Caki2 (cell line): ENCODE data around the gene ITSN1. TPM values are rescaled to one million over a fixed set of nuclear protein-coding genes. Genes with fewer than 3 reads are reported as not detected.

Source experiments
- DNase-seq: peaks from one replicate; pipeline ENCODE4 v3.0.0-alpha.2; 2015; ENCODE audit warnings: low read depth
- in situ Hi-C: cut with HindIII; loops from 2 replicates; pipeline ENCODE4 v1.10.0; 2016; ENCODE audit warnings: low sequenced_read_pairs, low pct_unique_long_range_greater_than_20kb, mixed read lengths
- total RNA-seq: library from RNA; depleted of rRNA; stranded (reverse); fragments of >200 nt; shearing (Covaris generic); gene quantifications from 2 replicates; pipeline ENCODE4 v1.2.3, GENCODE V29; 2014; ENCODE audit warnings: low replicate concordance

ITSN1 gene
- total RNA-seq, 1 experiment from 2014 or later: 36.1 TPM

- peak; percentile 21 for DNase-seq
- in situ Hi-C loops: no loop called here
These were observed 172.9 kb downstream of the ITSN1 start for GRCh38 chr21:33815143-33815707.

GRCh38 chr21:33816174-33816573 lies 173.9 kb downstream of the ITSN1 start:
- in situ Hi-C loops: no loop called here
- no peak for DNase-seq

GRCh38 chr21:33817138-33817537 lies 174.8 kb downstream of the ITSN1 start:
- no peak for DNase-seq
- in situ Hi-C loops: no loop called here

- in situ Hi-C loops: no loop called here
- no peak for DNase-seq
These were observed 175.6 kb downstream of the ITSN1 start for GRCh38 chr21:33817663-33818451.

GRCh38 chr21:33820230-33820770 lies 178.0 kb downstream of the ITSN1 start:
- DNase-seq: no peak
- in situ Hi-C loops: no loop called here

- in situ Hi-C loops: no loop called here
- DNase-seq: no peak
These were observed 178.5 kb downstream of the ITSN1 start for GRCh38 chr21:33820798-33821197.

GRCh38 chr21:33821503-33822322 lies 179.4 kb downstream of the ITSN1 start:
- no peak for DNase-seq

GRCh38 chr21:33824156-33824941 lies 182.0 kb downstream of the ITSN1 start:
- no peak for DNase-seq
- in situ Hi-C loops: no loop called here

More at GRCh38 chr21:33821503-33822322, 179.4 kb downstream of the ITSN1 start:
- in situ Hi-C loops: no loop called here

- in situ Hi-C loops: no loop called here
- DNase-seq: no peak
These were observed 183.1 kb downstream of the ITSN1 start for GRCh38 chr21:33825419-33825818.

- DNase-seq: no peak
- in situ Hi-C loops: no loop called here
These were observed 183.6 kb downstream of the ITSN1 start for GRCh38 chr21:33825915-33826314.

GRCh38 chr21:33828083-33828482 lies 185.8 kb downstream of the ITSN1 start:
- in situ Hi-C loops: no loop called here
- DNase-seq: no peak

GRCh38 chr21:33828577-33828976 lies 186.3 kb downstream of the ITSN1 start:
- no peak for DNase-seq
- in situ Hi-C loops: no loop called here

- in situ Hi-C loops: no loop called here
- no peak for DNase-seq
These were observed 187.5 kb downstream of the ITSN1 start for GRCh38 chr21:33829844-33830243.

GRCh38 chr21:33831962-33832659 lies 189.8 kb downstream of the ITSN1 start:
- in situ Hi-C loops: no loop called here
- no peak for DNase-seq

GRCh38 chr21:33834801-33835500 lies 192.7 kb downstream of the ITSN1 start:
- DNase-seq: no peak
- in situ Hi-C loops: no loop called here

GRCh38 chr21:33835920-33836319 lies 193.6 kb downstream of the ITSN1 start:
- no peak for DNase-seq
- in situ Hi-C loops: no loop called here

- DNase-seq: no peak
- in situ Hi-C loops: no loop called here
These were observed 194.1 kb downstream of the ITSN1 start for GRCh38 chr21:33836408-33836807.
